Pancreas (tissue), 10 donors: Measurements from ENCODE around the gene C8G. TPM values are rescaled to one million over a fixed set of nuclear protein-coding genes. Genes with fewer than 3 reads are reported as not detected.

Experiments used
- ATAC-seq, 4 donors: fragments of 200-7000 bp; cut with Tn5 transposase; one replicate each; pipeline versions ENCODE4 v1.8.0 to v1.9.1; 2020; ENCODE audit warnings: mild to moderate bottlenecking in 4 of 4, moderate library complexity in 4 of 4
- DNase-seq, 6 donors: peaks; one replicate each; pipeline ENCODE4 v3.0.0-alpha.2; 2020
- FAIRE-seq: peaks from 2 replicates; lab custom pipeline; 2012; peaks lifted over from hg19 to GRCh38; lab: Jason Lieb, UNC
- H3K27ac ChIP-seq, 4 donors: fragments of 200-600 bp; sonication (generic); 1 replicate in 3 of 4; 2 replicates in 1 of 4; pipeline versions ENCODE4 v1.5.0 to v1.8.0; 2020
- H3K27me3 ChIP-seq, 4 donors: fragments of 200-600 bp; one replicate each; pipeline ENCODE4 v1.8.0; 2021
- H3K36me3 ChIP-seq, 3 donors: fragments of 200-600 bp; sonication (generic) in 1 of 3; one replicate each; pipeline versions ENCODE4 v1.5.0 to v1.8.0; 2020 to 2021
- H3K4me1 ChIP-seq, 3 donors: fragments of 200-600 bp; one replicate each; pipeline ENCODE4 v1.8.0; 2021
- H3K4me3 ChIP-seq, 4 donors: fragments of 200-600 bp; sonication (generic) in 2 of 4; one replicate each; pipeline versions ENCODE4 v1.5.0 to v1.8.0; 2020 to 2021
- H3K9me3 ChIP-seq, 4 donors: fragments of 200-600 bp; one replicate each; pipeline ENCODE4 v1.8.0; 2021
- CTCF ChIP-seq, 4 donors: fragments of 200-600 bp; sonication (generic) in 3 of 4; IDR thresholded peaks; one replicate each; pipeline versions ENCODE4 v1.5.0 to v1.8.0; 2021; ENCODE audit warnings: antibody characterized with exemption in 4 of 4
- WGBS, 2 donors: extraction: QIAGEN DNeasy Blood & Tissue Kit; methylation state at CpG; one replicate each; pipeline ENCODE4 v1.1.7; 2013; 5-methylcytosine and 5-hydroxymethylcytosine counted together
- intact Hi-C, 3 donors: fragments of 100-400 bp; cut with DNase I; formaldehyde crosslinking; loops; one replicate each; pipeline versions ENCODE4 v1.11.1 to v1.14.2; 2022
- polyA plus RNA-seq, 2 donors: library from polyadenylated mRNA; stranded (reverse); fragments of 200-250 nt; gene quantifications; one replicate each; pipeline ENCODE4 v1.2.3, GENCODE V29; 2013
- total RNA-seq, 6 donors: library from RNA; stranded (reverse); fragmentation: NEBNext Ultra II Directional in 4 of 6; extraction: Animal tissue kit (Norgen Biotek cat#: 25700) in 4 of 6; gene quantifications; one replicate each; pipeline versions ENCODE4 v1.2.1 to v1.2.4, GENCODE V29; 2021 to 2023
- donor health status: healthy with polysubstance abuse.
- donor health status: DM: no; HTN: no; CAD: no; lungs with moderate emphysema.
- donor health status: DM: no; HTN: no; CAD: no.
- donor health status: control.
- donor health status: control.
- donor health status: Bipolar disorder and iron deficiency.
- donor health status: DM: yes; HTN: yes; CAD: no.
- donor health status: DM: no; HTN: no; CAD: no.
- donor health status: DM: no; HTN: no; CAD: no.
- donor health status: DM: yes; HTN: yes; CAD: no.

C8G gene
- total and polyA plus RNA-seq, 8 donors, result 0.24 to 5.0 (median 0.84) TPM; not detected in 1

- no peak overlapping the region for H3K4me3 ChIP-seq
- no peaks in the 10 kb centered on the region for H3K27me3 ChIP-seq
- H3K27ac ChIP-seq, result no peak overlapping the region
- peak in 1 of 6 donors; percentile 76 for DNase-seq
- FAIRE-seq, result no peak
- H3K36me3 ChIP-seq, result no peaks in the 10 kb centered on the region
- TF ChIP-seq CTCF (IDR thresholded peaks at IDR 0.05), result no peak
- intact Hi-C loops, result loop anchor here in 1 of 3 donors (10.0 kb wide), 1 partner anchor 66 kb away; the partner anchor contains the start of gene ABCA2
- ATAC-seq, result no peak
- H3K9me3 ChIP-seq, result no peaks in the 10 kb centered on the region
- whole genome bisulfite sequencing, 2 donors, result 83 to 91% methylated on average over 25 to 28 of the region's 28 CpGs
- H3K4me1 ChIP-seq, result no peaks in the 10 kb centered on the region
Observed at GRCh38 chr9:136958898-136959850, 14.1 kb downstream of the C8G start.

DNA sequence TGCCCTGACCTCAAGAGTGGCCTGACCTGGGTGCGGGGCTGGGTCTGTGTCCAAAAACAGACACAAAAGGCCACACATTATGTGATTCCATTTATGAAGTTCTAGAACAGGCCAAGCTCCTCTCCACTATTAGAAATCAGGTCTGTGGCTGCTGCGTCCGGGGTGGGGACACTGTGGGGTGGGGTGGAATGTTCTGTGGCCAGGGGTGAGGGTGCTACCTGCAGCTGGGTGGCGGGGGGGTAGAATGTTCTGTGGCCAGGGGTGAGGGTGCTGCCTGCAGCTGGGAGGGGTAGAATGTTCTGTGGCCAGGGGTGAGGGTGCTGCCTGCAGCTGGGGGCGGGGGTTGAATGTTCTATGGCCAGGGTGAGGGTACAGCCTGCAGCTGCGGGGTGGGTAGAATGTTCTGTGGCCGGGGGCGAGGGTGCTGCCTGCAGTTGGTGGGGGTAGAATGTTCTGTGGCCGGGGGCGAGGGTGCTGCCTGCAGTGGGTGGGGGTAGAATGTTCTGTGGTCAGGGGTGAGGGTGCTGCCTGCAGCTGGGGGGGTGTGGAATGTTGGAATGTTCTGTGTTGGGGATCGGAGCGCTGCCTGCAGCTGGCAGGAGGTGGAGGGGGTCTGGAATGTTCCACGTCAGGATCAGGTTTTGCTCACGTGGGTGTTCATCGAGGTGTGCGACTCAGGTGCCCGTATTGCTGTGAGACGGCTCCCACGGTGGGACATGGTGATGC, 15.3 kb downstream of the C8G start:
- no peak for ATAC-seq
- no peak for TF ChIP-seq CTCF (IDR thresholded peaks at IDR 0.05)
- no peak for DNase-seq
- H3K4me3 ChIP-seq, result no peak overlapping the region
- 70 to 76% methylated on average over 19 of the region's 19 CpGs for WGBS, 2 donors
- intact Hi-C loops, result loop anchor here in 1 of 3 donors (5.0 kb wide), 1 partner anchor 62 kb away; no protein-coding TSS in a partner anchor
- no peak overlapping the region for H3K27ac ChIP-seq
- FAIRE-seq, result no peak
- H3K9me3 ChIP-seq, result no peaks in the 10 kb centered on the region
- no peaks in the 10 kb centered on the region for H3K4me1 ChIP-seq
- H3K27me3 ChIP-seq, result no peaks in the 10 kb centered on the region
- no peaks in the 10 kb centered on the region for H3K36me3 ChIP-seq

DNA sequence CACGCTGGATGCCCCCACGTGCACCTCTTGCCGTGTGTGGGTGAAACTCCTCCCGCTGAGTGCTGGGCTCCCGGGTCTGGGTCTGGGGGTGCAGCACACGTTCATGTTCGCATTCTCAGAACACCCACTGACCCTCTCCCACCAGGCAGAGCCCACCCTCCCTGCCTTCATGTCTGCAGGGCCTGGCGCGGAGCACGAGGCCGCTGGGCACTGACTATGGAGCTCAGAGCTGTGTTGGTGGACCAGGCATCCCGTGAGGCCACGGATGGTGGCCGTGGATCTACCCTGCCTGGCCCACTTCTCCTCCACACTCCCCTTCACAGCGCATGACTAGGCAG, 15.9 kb downstream of the C8G start:
- FAIRE-seq (no peak), DNase-seq (no peak), ATAC-seq (no peak)
- Histone ChIP-seq H3K4me1 (no peaks in the 10 kb centered on the region), H3K27ac (no peak overlapping the region), H3K4me3 (no peak overlapping the region), H3K36me3 (no peaks in the 10 kb centered on the region), H3K27me3 (no peaks in the 10 kb centered on the region), H3K9me3 (no peaks in the 10 kb centered on the region)
- intact Hi-C loops, result loop anchor here in 1 of 3 donors (5.0 kb wide), 1 partner anchor 61 kb away; no protein-coding TSS in a partner anchor
- TF ChIP-seq CTCF (IDR thresholded peaks at IDR 0.05), result no peak
- 83 to 88% methylated on average over 15 of the region's 15 CpGs for WGBS, 2 donors

- no peak overlapping the region for H3K27ac ChIP-seq
- peak in 3 of 4 donors; percentile 18 to 28 (median 20) for ATAC-seq
- 78 to 89% methylated on average over 14 to 23 of the region's 23 CpGs for WGBS, 2 donors
Observed at GRCh38 chr9:136961279-136962065, 16.4 kb downstream of the C8G start.

More at GRCh38 chr9:136961279-136962065, 16.4 kb downstream of the C8G start:
- H3K4me1 ChIP-seq, result peaks cover 0 to 5% (median 4%) of the 10 kb centered on the region in 3 donors
- TF ChIP-seq CTCF (IDR thresholded peaks at IDR 0.05), result no peak
- no peaks in the 10 kb centered on the region for H3K27me3 ChIP-seq
- DNase-seq (no peak), FAIRE-seq (no peak)
- intact Hi-C loops, result loop anchor here in 1 of 3 donors (5.0 kb wide), 1 partner anchor 61 kb away; no protein-coding TSS in a partner anchor
- no peaks in the 10 kb centered on the region for H3K9me3 ChIP-seq
- no peaks in the 10 kb centered on the region for H3K36me3 ChIP-seq
- H3K4me3 ChIP-seq, result no peak overlapping the region
